GM19463 (cell line): Measurements from ENCODE around the gene NLRP6.
"Not testable (repeated sequence)": the region's sequence is repeated elsewhere in the genome, so short reads cannot be mapped to it uniquely, and the experiment has no call there.

Experiments
- ATAC-seq: cut with Tn5 transposase; IDR thresholded peaks from one replicate; pipeline ENCODE4 v1.9.1; 2021; ENCODE audit warnings: mild to moderate bottlenecking, moderate library complexity; ENCODE audit not compliant: unreplicated experiment

Gene NLRP6

DNA sequence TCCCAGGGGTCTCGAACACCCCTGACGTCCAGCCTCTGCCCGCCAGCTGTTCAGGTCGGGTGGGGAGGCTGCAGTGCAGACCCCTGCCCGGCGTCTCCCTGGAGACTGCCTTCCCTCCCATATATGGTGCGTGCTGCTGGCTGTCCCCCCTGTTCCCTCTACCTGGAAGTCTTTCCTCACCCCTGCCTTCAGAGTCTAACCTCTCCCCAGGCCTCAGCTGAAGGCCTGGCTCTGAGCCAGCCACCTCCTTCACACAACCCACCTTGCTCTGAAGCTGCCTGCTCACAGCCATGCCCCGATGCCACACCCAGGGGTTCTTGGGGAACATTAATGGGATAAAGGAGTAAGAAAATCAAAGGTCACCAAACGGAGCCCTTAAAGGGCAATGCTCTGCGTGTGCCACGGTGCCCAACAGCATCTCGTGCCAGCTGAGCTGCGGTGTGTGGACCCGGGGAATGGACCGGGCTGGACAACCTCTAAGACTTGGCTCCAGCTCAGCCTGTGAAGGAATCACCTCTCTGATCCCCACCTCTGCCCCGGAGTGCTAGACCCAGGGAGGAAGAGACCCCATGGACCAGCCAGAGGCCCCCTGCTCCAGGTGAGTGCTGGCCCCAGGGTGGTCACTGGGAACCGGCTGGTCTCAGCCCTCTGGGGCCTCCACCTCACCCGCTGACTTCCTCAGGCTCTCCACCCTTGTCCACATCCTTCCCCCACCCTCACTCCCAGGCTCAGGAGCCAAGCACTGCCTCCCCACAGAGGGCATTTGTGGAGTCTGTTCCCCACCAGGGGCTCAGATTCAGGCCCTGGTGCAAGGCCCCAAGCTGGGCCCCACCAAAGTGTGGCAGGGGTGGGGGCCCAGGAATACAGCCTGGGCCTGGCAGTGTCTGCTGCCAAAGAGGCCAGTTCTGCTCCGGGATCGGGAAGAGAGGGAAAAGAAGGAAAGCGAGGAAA lies at the start of gene NLRP6:
NLRP6 (plus strand) TSS at position 407 of the 951 bp plus-strand sequence; CDS start at position 570, 163 bp downstream.
- ATAC-seq, result no peak

DNA sequence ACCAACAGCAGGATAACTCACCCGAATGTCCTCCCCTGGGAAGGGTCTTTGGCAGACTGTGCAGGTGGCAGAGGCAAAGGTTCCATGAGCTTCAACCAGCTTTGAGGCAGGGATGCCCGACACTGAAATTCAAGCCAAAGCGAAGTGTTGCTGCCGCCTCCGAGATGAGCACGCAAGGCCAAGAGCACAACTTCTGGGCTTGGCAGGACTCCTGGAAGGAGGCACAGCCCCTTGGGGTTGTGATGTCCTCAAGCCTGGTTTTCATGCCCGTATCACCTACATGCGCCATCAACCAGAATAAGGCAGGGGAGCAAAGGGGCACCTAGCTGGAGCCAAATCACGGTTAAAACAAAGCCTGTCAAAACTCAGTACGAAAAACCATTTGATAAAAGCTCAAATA lies 47.8 kb upstream of the NLRP6 start:
- ATAC-seq, result no peak

GRCh38 chr11:232783-233565 lies 45.2 kb upstream of the NLRP6 start:
- no peak for ATAC-seq

DNA sequence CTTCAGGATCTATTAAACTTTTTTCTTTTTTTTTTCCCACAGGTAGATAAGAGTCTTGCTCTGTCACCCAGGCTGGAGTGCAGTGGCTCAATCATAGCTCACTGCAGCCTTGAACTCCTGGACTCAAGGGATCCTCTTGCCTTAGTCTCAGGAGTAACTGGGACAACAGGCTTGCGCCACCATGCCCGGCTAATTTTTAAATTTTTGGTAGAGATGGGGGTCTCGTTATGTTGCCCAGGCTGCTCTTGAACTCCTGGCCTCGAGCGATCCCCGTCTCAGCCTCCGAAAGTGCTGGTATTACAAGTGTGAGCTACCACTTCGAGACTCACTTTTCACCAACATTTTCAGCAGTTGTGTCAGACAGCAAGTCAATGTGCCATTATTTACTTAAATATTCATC lies 43.0 kb upstream of the NLRP6 start:
- ATAC-seq, result no peak

- peak; percentile 3 for ATAC-seq
Measured at GRCh38 chr11:235609-235996, 42.6 kb upstream of the NLRP6 start.

GRCh38 chr11:235997-236773 lies 42.0 kb upstream of the NLRP6 start, which contains the start of gene SIRT3:
SIRT3 (minus strand) TSS chr11:236342; CDS start chr11:236328, 14 bp downstream.
- ATAC-seq, result peak; percentile 68

GRCh38 chr11:236774-237767 lies 41.1 kb upstream of the NLRP6 start, which contains the start of gene PSMD13:
PSMD13 (plus strand) TSS chr11:236976; CDS start chr11:237050, 74 bp downstream.
- ATAC-seq, result peak; percentile 87

- not testable (repeated sequence) for ATAC-seq
Measured at GRCh38 chr11:238346-238745, 39.9 kb upstream of the NLRP6 start.

DNA sequence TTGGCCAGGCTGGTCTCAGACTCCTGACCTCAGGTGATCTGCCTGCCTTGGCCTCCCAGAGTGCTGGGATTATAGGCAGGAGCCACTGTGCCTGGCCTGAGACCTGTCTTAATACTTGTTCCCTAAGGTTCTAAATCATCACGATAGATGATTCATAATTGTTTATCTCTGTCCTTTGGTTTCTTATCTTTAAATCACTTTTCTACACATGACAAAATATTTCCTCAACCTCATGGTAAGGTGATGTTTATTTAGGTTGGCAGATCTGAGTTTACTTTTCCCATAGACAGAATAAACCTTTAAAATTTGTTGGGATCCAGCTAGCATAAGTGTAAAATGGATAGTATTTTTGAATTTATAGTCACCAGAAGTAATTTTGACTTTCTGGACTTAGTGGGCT lies 37.9 kb upstream of the NLRP6 start:
- no peak for ATAC-seq

DNA sequence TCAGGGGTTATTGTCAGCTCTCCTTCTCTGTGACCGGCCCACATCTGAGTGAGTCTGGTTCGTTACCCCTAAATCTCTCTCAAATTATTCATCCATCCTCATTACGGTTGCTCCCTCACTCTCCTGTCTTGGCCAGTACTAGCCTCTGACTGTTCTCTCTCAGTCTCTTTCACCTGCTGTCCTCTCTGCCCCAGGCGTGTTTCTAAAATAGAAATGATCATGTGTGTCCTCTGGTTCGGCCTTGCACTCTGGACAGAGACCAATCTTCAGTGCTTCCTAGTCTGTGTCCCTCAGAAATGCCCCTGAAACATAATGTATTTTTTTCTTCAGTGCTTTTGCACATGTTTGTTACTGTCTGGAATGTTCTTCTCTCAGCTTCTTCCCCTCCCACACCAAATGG lies 36.6 kb upstream of the NLRP6 start:
- no peak for ATAC-seq

DNA sequence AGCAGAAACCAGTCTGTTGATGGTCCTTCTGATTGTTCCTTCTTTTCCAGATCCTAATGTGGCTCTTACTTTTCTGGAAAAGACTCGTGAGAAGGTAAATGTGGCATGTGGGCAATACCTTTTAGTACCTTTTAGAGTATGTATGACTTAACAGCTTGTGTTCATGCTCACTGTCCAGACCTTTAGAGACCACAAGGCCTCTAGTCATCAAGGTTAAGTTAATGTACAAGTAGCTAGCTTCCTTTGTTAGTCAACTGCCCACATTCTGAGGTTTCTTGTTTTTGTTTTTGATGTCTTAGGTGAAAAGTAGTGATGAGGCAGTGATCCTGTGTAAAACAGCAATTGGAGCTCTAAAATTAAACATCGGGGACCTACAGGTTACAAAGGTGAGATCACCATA lies 33.8 kb upstream of the NLRP6 start:
- ATAC-seq, result no peak

GRCh38 chr11:249062-249461 lies 29.1 kb upstream of the NLRP6 start:
- ATAC-seq, result no peak

GRCh38 chr11:250274-250673 lies 27.9 kb upstream of the NLRP6 start:
- no peak for ATAC-seq

- ATAC-seq, result no peak
Measured at GRCh38 chr11:250740-251299, 27.4 kb upstream of the NLRP6 start.

DNA sequence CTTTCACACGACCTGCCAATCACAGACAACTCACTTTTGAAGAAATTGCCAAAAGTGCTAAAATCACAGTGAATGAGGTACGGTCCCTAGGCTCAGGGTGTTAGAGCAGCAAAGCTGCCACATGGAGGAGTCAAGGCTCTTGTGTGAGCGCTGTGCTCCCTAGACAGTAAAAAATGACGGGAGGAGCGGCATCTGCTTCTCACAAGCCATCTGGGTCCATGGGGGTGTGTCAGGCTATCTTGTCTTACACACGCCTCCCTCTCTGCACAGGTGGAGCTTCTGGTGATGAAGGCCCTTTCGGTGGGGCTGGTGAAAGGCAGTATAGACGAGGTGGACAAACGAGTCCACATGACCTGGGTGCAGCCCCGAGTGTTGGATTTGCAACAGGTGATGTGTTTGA lies 26.7 kb upstream of the NLRP6 start:
- ATAC-seq, result no peak

GRCh38 chr11:252666-253065 lies 25.5 kb upstream of the NLRP6 start:
- no peak for ATAC-seq

GRCh38 chr11:253160-253885 lies 24.9 kb upstream of the NLRP6 start:
- ATAC-seq, result no peak

DNA sequence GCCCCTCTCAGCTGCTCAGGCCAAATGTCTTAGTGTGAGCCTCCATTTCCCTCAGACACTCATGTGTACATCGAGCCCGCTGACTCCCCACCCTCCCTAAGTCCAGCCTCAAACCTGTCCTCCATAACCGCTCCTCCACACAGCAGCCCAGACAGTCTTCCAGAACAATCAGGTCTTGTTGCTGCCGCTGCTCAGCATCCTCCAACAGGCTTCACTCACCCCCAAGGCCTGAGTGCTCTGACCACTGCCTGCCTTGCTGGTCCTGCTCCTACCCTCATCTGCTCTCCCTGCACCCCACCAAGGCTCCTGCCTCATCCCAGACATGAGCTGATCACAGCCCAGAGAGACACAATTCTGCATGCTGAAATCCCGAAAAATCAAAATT lies 24.3 kb upstream of the NLRP6 start:
- no peak for ATAC-seq

- ATAC-seq, result no peak
Measured at GRCh38 chr11:255176-255575, 23.0 kb upstream of the NLRP6 start.
